ENCODE results near the gene MLXIPL.
"Not testable (repeated sequence)": the region's sequence is repeated elsewhere in the genome, so short reads cannot be mapped to it uniquely, and the experiment has no call there.

DNA sequence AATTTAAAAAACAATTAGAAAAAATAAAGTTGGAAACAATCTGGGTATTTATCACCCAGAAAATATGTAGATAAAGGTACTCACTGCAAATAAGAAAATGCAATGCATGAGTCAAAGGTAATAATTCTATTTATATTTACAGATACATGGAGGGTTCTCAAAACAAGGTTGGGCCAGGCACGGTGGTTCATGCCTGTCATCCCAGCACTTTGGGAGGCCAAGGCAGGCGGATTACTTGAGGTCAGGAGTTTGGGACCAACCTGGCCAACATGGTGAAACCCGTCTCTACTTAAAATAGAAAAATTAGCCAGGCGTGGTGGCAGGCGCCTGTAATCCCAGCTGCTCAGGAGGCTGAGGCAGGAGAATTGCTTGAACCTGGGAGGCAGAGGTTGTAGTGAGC, 74.2 kb downstream of the MLXIPL start:
- TF ChIP-seq, protein P1, sequence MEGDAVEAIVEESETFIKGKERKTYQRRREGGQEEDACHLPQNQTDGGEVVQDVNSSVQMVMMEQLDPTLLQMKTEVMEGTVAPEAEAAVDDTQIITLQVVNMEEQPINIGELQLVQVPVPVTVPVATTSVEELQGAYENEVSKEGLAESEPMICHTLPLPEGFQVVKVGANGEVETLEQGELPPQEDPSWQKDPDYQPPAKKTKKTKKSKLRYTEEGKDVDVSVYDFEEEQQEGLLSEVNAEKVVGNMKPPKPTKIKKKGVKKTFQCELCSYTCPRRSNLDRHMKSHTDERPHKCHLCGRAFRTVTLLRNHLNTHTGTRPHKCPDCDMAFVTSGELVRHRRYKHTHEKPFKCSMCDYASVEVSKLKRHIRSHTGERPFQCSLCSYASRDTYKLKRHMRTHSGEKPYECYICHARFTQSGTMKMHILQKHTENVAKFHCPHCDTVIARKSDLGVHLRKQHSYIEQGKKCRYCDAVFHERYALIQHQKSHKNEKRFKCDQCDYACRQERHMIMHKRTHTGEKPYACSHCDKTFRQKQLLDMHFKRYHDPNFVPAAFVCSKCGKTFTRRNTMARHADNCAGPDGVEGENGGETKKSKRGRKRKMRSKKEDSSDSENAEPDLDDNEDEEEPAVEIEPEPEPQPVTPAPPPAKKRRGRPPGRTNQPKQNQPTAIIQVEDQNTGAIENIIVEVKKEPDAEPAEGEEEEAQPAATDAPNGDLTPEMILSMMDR (IDR thresholded peaks at IDR 0.05) = not testable (repeated sequence)
- not testable (repeated sequence) for TF ChIP-seq POLR2A (IDR thresholded peaks at IDR 0.05)

All from prostate gland (tissue), 2 donors.